Mucosa of rectum (tissue), 2 donors: ENCODE results near the gene KCNJ4.

ENCODE experiments used
- H3K27ac ChIP-seq, 2 donors: one replicate each; pipeline ENCODE4 v1.7.0; 2013; ENCODE audit warnings: inconsistent platforms in 2 of 2, low read depth in 2 of 2, low read length in 2 of 2
- H3K27me3 ChIP-seq, 2 donors: one replicate each; pipeline ENCODE4 v1.7.0; 2013; ENCODE audit warnings: low read length in 2 of 2; ENCODE audit not compliant: control insufficient read depth in 2 of 2, insufficient read depth in 2 of 2
- H3K36me3 ChIP-seq, 2 donors: one replicate each; pipeline ENCODE4 v1.7.0; 2013; ENCODE audit warnings: low read length in 2 of 2; ENCODE audit not compliant: control insufficient read depth in 2 of 2, insufficient read depth in 2 of 2
- H3K4me1 ChIP-seq, 2 donors: one replicate each; pipeline ENCODE4 v1.7.0; 2013; ENCODE audit warnings: low read length in 2 of 2, mild to moderate bottlenecking in 1 of 2; ENCODE audit not compliant: control insufficient read depth in 2 of 2, insufficient read depth in 2 of 2
- H3K4me3 ChIP-seq, 2 donors: one replicate each; pipeline ENCODE4 v1.7.0; 2013; ENCODE audit warnings: low read length in 2 of 2
- H3K9ac ChIP-seq, 2 donors: one replicate each; pipeline ENCODE4 v1.7.0; 2013; ENCODE audit warnings: low read length in 2 of 2, low read depth in 1 of 2, mild to moderate bottlenecking in 1 of 2
- H3K9me3 ChIP-seq, 2 donors: one replicate each; pipeline ENCODE4 v1.7.0; 2013; ENCODE audit warnings: low read length in 2 of 2; ENCODE audit not compliant: control insufficient read depth in 2 of 2
- donor health status: healthy.
- donor health status: Normal muscosa, but diverticular disease.

KCNJ4 gene

GRCh38 chr22:38489561-38490145, 34.7 kb upstream of the KCNJ4 start:
- Histone ChIP-seq H3K4me1 (peaks cover 2 to 5% of the 10 kb centered on the region in 2 donors), H3K36me3 (peaks cover 84 to 86% of the 10 kb centered on the region in 2 donors), H3K4me3 (no peak overlapping the region), H3K27ac (no peak overlapping the region), H3K27me3 (no peaks in the 10 kb centered on the region), H3K9me3 (no peaks in the 10 kb centered on the region), H3K9ac (no peak overlapping the region)

- H3K9ac ChIP-seq: no peak overlapping the region
- peaks cover 84 to 86% of the 10 kb centered on the region in 2 donors for H3K36me3 ChIP-seq
- no peak overlapping the region for H3K4me3 ChIP-seq
- peaks cover 2 to 5% of the 10 kb centered on the region in 2 donors for H3K4me1 ChIP-seq
- no peak overlapping the region for H3K27ac ChIP-seq
- no peaks in the 10 kb centered on the region for H3K9me3 ChIP-seq
- H3K27me3 ChIP-seq: no peaks in the 10 kb centered on the region
Measured at GRCh38 chr22:38489142-38489541, 34.1 kb upstream of the KCNJ4 start.

- H3K27me3 ChIP-seq: no peaks in the 10 kb centered on the region
- H3K4me3 ChIP-seq: no peak overlapping the region
- H3K4me1 ChIP-seq: peaks cover 2 to 5% of the 10 kb centered on the region in 2 donors
- H3K9ac ChIP-seq: no peak overlapping the region
- peaks cover 84 to 85% of the 10 kb centered on the region in 2 donors for H3K36me3 ChIP-seq
- H3K27ac ChIP-seq: no peak overlapping the region
- no peaks in the 10 kb centered on the region for H3K9me3 ChIP-seq
Measured at GRCh38 chr22:38487946-38488345, 32.9 kb upstream of the KCNJ4 start.

GRCh38 chr22:38485783-38486182, 30.8 kb upstream of the KCNJ4 start:
- H3K4me1 ChIP-seq: no peaks in the 10 kb centered on the region
- H3K4me3 ChIP-seq: no peak overlapping the region
- no peak overlapping the region for H3K27ac ChIP-seq
- no peak overlapping the region for H3K9ac ChIP-seq
- no peaks in the 10 kb centered on the region for H3K27me3 ChIP-seq
- peaks cover 83 to 86% of the 10 kb centered on the region in 2 donors for H3K36me3 ChIP-seq
- H3K9me3 ChIP-seq: no peaks in the 10 kb centered on the region

- peaks cover 73 to 76% of the 10 kb centered on the region in 2 donors for H3K36me3 ChIP-seq
- no peak overlapping the region for H3K9ac ChIP-seq
Measured at GRCh38 chr22:38484244-38484643, 29.2 kb upstream of the KCNJ4 start.

DNA sequence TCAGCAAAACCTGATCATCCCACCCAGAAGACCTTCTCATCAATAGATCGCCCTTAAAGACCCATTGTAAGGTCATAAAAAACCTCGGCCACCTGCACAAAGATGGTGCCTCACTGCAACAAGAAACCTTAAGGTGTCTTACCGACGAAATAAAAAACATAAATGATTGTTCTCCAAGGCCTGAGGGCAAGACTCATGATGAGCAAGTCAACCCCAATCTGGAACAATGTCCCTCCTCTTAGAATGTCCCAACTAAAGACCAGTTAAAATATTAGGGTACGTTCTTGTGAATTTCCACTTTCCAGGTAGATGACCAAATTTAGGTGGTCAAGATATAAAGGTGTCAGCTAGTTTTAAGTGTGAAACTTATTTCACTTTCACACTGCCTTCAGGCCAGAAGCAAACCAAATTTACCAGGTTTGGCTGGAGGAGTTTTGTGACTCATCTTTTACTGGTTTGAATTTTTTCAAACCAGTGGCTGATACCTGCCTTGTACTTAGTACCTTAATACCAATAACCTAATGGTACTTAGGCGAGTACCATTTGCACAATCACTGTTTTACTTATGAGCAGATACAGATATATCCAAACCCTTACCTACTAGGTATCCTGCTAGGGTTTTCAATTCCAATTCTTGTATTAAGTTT, 27.8 kb upstream of the KCNJ4 start:
- H3K9me3 ChIP-seq: no peaks in the 10 kb centered on the region
- H3K27ac ChIP-seq: no peak overlapping the region
- H3K36me3 ChIP-seq: peaks cover 62 to 64% of the 10 kb centered on the region in 2 donors
- no peak overlapping the region for H3K4me3 ChIP-seq
- no peak overlapping the region for H3K9ac ChIP-seq
- no peaks in the 10 kb centered on the region for H3K4me1 ChIP-seq
- no peaks in the 10 kb centered on the region for H3K27me3 ChIP-seq

More at GRCh38 chr22:38484244-38484643, 29.2 kb upstream of the KCNJ4 start:
- Histone ChIP-seq H3K27ac (no peak overlapping the region), H3K4me3 (no peak overlapping the region), H3K9me3 (no peaks in the 10 kb centered on the region), H3K27me3 (no peaks in the 10 kb centered on the region), H3K4me1 (no peaks in the 10 kb centered on the region)

- H3K4me1 ChIP-seq: no peaks in the 10 kb centered on the region
- no peak overlapping the region for H3K4me3 ChIP-seq
- no peaks in the 10 kb centered on the region for H3K27me3 ChIP-seq
- H3K36me3 ChIP-seq: peaks cover 58 to 61% of the 10 kb centered on the region in 2 donors
- no peaks in the 10 kb centered on the region for H3K9me3 ChIP-seq
- no peak overlapping the region for H3K27ac ChIP-seq
- no peak overlapping the region for H3K9ac ChIP-seq
Measured at GRCh38 chr22:38481871-38482332, 26.9 kb upstream of the KCNJ4 start.

GRCh38 chr22:38481162-38481870, 26.3 kb upstream of the KCNJ4 start:
- H3K36me3 ChIP-seq: peaks cover 53 to 55% of the 10 kb centered on the region in 2 donors
- H3K4me3 ChIP-seq: no peak overlapping the region
- no peaks in the 10 kb centered on the region for H3K9me3 ChIP-seq
- H3K27me3 ChIP-seq: no peaks in the 10 kb centered on the region
- no peak overlapping the region for H3K27ac ChIP-seq
- no peaks in the 10 kb centered on the region for H3K4me1 ChIP-seq
- no peak overlapping the region for H3K9ac ChIP-seq

GRCh38 chr22:38479096-38479837, 24.3 kb upstream of the KCNJ4 start:
- no peaks in the 10 kb centered on the region for H3K4me1 ChIP-seq
- peak overlapping the region in 1 of 2 donors; percentile 17 for H3K9ac ChIP-seq
- H3K9me3 ChIP-seq: no peaks in the 10 kb centered on the region
- no peak overlapping the region for H3K4me3 ChIP-seq
- H3K36me3 ChIP-seq: peaks cover 36 to 42% of the 10 kb centered on the region in 2 donors
- H3K27ac ChIP-seq: no peak overlapping the region
- no peaks in the 10 kb centered on the region for H3K27me3 ChIP-seq
